NCI-H2081 treated with DMSO at 0.1 percent for 48 hours (cell line): ENCODE measurements around the gene MTA2.

Experiments used
- DNase-seq: peaks from one replicate; lab custom pipeline; 2025; lab: John Stamatoyannopoulos, UW

The MTA2 gene

GRCh38 chr11:62546244-62546928 is 55.3 kb downstream of the MTA2 start, which contains the start of gene AHNAK:
Gene AHNAK (minus strand): TSS chr11:62546806. CDS start chr11:62536098, 10,708 bp downstream.
- DNase-seq, result no peak

GRCh38 chr11:62545437-62546243 is 56.0 kb downstream of the MTA2 start:
- no peak for DNase-seq

GRCh38 chr11:62544581-62545436 is 56.9 kb downstream of the MTA2 start:
- no peak for DNase-seq

GRCh38 chr11:62543680-62544444 is 57.8 kb downstream of the MTA2 start:
- no peak for DNase-seq
